ENCODE measurements around the gene CENPF.
"Not testable (repeated sequence)": the region's sequence is repeated elsewhere in the genome, so short reads cannot be mapped to it uniquely, and the experiment has no call there.

CENPF gene

DNA sequence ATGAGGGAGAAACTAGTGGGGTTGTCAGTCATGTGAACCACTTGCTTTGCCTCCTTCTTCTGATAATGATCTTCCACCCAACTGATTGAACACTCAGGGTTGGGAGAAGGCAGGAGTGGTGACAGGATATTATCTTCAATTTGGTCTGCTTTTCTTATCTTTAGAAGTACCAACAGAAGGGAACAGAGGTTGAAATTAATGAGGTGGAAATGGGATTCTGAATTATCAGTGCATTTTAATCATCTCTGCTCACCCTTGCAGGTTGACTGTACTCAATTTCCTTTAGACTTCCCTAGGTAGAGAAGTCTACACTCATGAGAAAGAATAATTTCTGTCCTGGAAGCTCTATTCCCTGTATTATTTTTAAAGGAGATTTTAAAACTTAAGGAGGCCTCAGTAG is 31.7 kb upstream of the CENPF start:
- Histone ChIP-seq H3K9ac (ENCODE audit: low read length) (no peak overlapping the region), H2BK15ac (replicated peaks; ENCODE audit: low read depth) (no peak overlapping the region), H3K27me3 (ENCODE audit: insufficient read depth, low read length, poor library complexity) (no peaks in the 10 kb centered on the region)

DNA sequence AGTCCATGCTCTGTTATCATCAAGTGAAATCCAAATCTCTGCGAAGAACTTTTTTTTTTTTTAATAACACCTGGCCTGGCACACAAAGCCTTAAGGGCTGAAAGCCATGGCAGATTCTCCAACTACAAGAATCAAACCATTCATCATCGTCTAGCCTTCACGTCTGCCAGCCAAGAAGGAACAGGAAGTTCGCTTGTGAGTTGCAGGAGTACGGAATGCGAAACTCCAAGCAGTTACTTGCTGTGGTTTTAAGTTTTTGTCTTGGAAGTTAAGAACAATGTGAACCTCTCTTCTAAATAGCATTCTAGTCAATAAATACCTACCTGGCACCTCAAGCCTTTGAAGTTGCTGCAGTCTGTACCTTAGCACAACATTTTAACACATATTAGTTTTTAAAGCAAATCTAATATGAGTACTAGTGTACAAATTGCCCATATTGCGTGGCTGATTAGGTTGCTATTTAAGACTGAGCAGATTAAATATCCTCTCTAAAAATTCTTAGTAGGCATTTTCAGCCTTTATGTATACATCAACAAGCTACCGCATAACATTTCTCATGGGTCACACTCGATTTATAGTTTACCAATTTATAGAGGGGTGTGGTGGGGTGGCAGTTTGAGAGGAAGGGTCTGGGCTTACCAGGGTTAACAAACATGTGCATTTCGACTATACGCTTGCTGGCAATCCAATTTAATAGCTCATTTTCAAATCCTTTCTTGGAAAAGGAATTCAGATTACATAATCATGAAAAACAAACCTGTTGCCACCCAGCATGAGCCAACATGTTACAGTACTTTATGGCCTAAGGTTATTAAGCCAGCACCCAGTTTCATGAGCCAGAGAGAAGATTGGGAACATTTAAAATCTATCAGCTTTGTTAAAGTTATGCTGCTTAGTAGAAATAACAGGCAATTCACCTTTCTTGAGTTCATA is 29.3 kb upstream of the CENPF start:
- no peaks in the 10 kb centered on the region for H3K27me3 ChIP-seq (ENCODE audit: insufficient read depth, low read length, poor library complexity)
- H3K4me3 ChIP-seq (ENCODE audit: low read length): no peak overlapping the region
- H3K4me2 ChIP-seq (ENCODE audit: low read length): no peak overlapping the region
- H2BK5ac ChIP-seq (ENCODE audit: low read length): no peak overlapping the region
- no peaks in the 10 kb centered on the region for H3K36me3 ChIP-seq (ENCODE audit: control insufficient read depth, insufficient read depth, low read length)
- peaks cover 3% of the 10 kb centered on the region for H3K4me1 ChIP-seq (ENCODE audit: control insufficient read depth, low read depth, low read length)
- no peak overlapping the region for H3K27ac ChIP-seq (ENCODE audit: low read depth, low read length)
- no peak overlapping the region for H4K8ac ChIP-seq (ENCODE audit: low read depth, low read length)
- WGBS (ENCODE audit: extremely low coverage, insufficient coverage, low lambda C conversion rate): no CpG with 5 or more reads among the region's 11 CpGs
- no peak overlapping the region for H2BK120ac ChIP-seq (ENCODE audit: low read depth, low read length)
- DNase-seq: no peak
- no peak overlapping the region for H3K18ac ChIP-seq (ENCODE audit: low read length)
- no peak overlapping the region for H4K5ac ChIP-seq (ENCODE audit: low read length)
- H3K9ac ChIP-seq (ENCODE audit: low read length): no peak overlapping the region
- H3K56ac ChIP-seq (ENCODE audit: low read length): no peak overlapping the region
- H3K79me2 ChIP-seq (ENCODE audit: control insufficient read depth, insufficient read depth, low read length): no peaks in the 10 kb centered on the region
- H2BK15ac ChIP-seq (replicated peaks; ENCODE audit: low read depth): no peak overlapping the region
- H3K23ac ChIP-seq (ENCODE audit: low read length): peak overlapping the region; percentile 37
- H3K79me1 ChIP-seq (ENCODE audit: low read length): no peaks in the 10 kb centered on the region
- no peak overlapping the region for H3K4ac ChIP-seq (ENCODE audit: low read depth, low read length)
- H2AK5ac ChIP-seq (ENCODE audit: low read length): no peak overlapping the region

More for the DNA sequence above, 31.7 kb upstream of the CENPF start:
- H3K4ac ChIP-seq (ENCODE audit: low read depth, low read length): no peak overlapping the region
- H3K79me2 ChIP-seq (ENCODE audit: control insufficient read depth, insufficient read depth, low read length): no peaks in the 10 kb centered on the region
- peaks cover 3% of the 10 kb centered on the region for H3K4me1 ChIP-seq (ENCODE audit: control insufficient read depth, low read depth, low read length)
- H4K5ac ChIP-seq (ENCODE audit: low read length): no peak overlapping the region
- no peak overlapping the region for H3K4me2 ChIP-seq (ENCODE audit: low read length)
- H3K56ac ChIP-seq (ENCODE audit: low read length): no peak overlapping the region
- no peaks in the 10 kb centered on the region for H3K79me1 ChIP-seq (ENCODE audit: low read length)
- no peak overlapping the region for H4K8ac ChIP-seq (ENCODE audit: low read depth, low read length)
- DNase-seq: peak; percentile 75
- H2BK5ac ChIP-seq (ENCODE audit: low read length): no peak overlapping the region
- H3K4me3 ChIP-seq (ENCODE audit: low read length): no peak overlapping the region
- no peak overlapping the region for H3K27ac ChIP-seq (ENCODE audit: low read depth, low read length)
- no peak overlapping the region for H2AK5ac ChIP-seq (ENCODE audit: low read length)
- no peaks in the 10 kb centered on the region for H3K36me3 ChIP-seq (ENCODE audit: control insufficient read depth, insufficient read depth, low read length)
- H3K18ac ChIP-seq (ENCODE audit: low read length): no peak overlapping the region
- H3K23ac ChIP-seq (ENCODE audit: low read length): no peak overlapping the region
- H2BK120ac ChIP-seq (ENCODE audit: low read depth, low read length): no peak overlapping the region

DNA sequence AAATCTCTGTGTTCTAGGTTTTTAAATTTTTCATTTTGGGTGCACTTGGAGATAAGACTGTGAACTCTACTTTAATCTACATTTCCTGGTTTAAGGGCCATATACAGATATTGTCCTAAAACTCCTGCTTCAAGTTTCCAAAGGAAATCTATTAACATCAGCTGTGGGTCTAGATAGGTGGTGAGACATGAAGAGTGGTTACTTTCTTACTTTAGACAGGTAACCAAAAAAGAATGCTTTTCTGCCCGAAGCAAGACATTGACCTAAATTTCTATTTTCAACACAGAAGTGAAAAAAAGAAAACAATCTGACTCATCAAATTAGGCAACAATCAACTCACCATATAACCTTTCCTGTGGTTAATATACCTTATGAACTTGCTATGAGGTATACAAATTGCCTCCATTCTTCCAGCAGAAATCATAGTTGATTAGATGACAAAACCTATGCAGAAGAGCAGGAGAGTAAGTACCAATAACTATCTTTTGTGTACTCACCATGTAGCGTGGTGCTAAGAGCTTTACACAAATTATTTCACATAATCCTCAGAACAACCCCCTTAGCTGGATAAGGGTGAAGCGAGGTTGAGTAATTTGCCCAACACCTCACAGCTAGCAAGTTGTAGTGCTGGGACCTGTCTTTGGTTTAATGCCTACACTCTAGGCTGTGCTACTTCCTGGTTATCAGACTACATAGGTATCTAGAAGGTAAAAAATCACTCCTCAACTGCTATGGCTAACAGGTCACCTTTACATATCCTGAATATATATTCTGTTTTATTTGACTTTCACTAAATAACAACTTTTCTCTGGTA is 28.2 kb upstream of the CENPF start:
- Histone ChIP-seq H3K56ac (ENCODE audit: low read length) (no peak overlapping the region), H3K4me1 (ENCODE audit: control insufficient read depth, low read depth, low read length) (peaks cover 3% of the 10 kb centered on the region), H2BK120ac (ENCODE audit: low read depth, low read length) (no peak overlapping the region), H3K18ac (ENCODE audit: low read length) (no peak overlapping the region), H3K27ac (ENCODE audit: low read depth, low read length) (no peak overlapping the region), H3K36me3 (ENCODE audit: control insufficient read depth, insufficient read depth, low read length) (no peaks in the 10 kb centered on the region), H3K9ac (ENCODE audit: low read length) (no peak overlapping the region), H3K23ac (ENCODE audit: low read length) (no peak overlapping the region), H3K4ac (ENCODE audit: low read depth, low read length) (no peak overlapping the region), H3K27me3 (ENCODE audit: insufficient read depth, low read length, poor library complexity) (no peaks in the 10 kb centered on the region), H2BK15ac (replicated peaks; ENCODE audit: low read depth) (no peak overlapping the region), H3K4me2 (ENCODE audit: low read length) (no peak overlapping the region), H3K79me2 (ENCODE audit: control insufficient read depth, insufficient read depth, low read length) (no peaks in the 10 kb centered on the region), H3K79me1 (ENCODE audit: low read length) (no peaks in the 10 kb centered on the region), H4K8ac (ENCODE audit: low read depth, low read length) (no peak overlapping the region), H2AK5ac (ENCODE audit: low read length) (no peak overlapping the region), H3K4me3 (ENCODE audit: low read length) (no peak overlapping the region), H2BK5ac (ENCODE audit: low read length) (no peak overlapping the region), H4K5ac (ENCODE audit: low read length) (no peak overlapping the region)
- WGBS (ENCODE audit: extremely low coverage, insufficient coverage, low lambda C conversion rate): no CpG with 5 or more reads among the region's 3 CpGs
- DNase-seq: no peak

DNA sequence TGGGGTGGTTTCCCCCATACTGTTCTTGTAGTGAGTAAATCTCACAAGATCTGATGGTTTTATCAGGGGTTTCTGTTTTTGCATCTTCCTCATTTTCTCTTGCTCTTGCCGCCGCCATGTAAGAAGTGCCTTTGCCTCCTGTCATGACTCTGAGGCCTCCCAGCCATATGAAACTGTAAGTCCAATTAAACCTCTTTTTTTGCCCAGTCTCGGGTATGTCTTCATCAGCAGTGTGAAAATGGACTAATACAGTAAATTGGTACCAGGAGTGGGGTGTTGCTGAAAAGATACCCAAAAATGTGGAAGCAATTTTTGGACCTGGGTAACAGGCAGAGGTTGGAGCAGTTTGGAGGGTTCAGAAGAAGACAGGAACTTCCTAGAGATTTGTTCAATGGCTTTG is 26.9 kb upstream of the CENPF start:
- not testable (repeated sequence) for H3K9ac ChIP-seq (ENCODE audit: low read length); H3K23ac ChIP-seq (ENCODE audit: low read length); H4K8ac ChIP-seq (ENCODE audit: low read depth, low read length); H3K4me2 ChIP-seq (ENCODE audit: low read length); H3K79me1 ChIP-seq (ENCODE audit: low read length); H2BK15ac ChIP-seq (replicated peaks; ENCODE audit: low read depth); H3K27ac ChIP-seq (ENCODE audit: low read depth, low read length); H3K36me3 ChIP-seq (ENCODE audit: control insufficient read depth, insufficient read depth, low read length); H3K4ac ChIP-seq (ENCODE audit: low read depth, low read length); H3K56ac ChIP-seq (ENCODE audit: low read length); H3K4me3 ChIP-seq (ENCODE audit: low read length); H2AK5ac ChIP-seq (ENCODE audit: low read length); H3K79me2 ChIP-seq (ENCODE audit: control insufficient read depth, insufficient read depth, low read length); H4K5ac ChIP-seq (ENCODE audit: low read length); H3K27me3 ChIP-seq (ENCODE audit: insufficient read depth, low read length, poor library complexity); H2BK5ac ChIP-seq (ENCODE audit: low read length); H3K18ac ChIP-seq (ENCODE audit: low read length); DNase-seq; H3K4me1 ChIP-seq (ENCODE audit: control insufficient read depth, low read depth, low read length); H2BK120ac ChIP-seq (ENCODE audit: low read depth, low read length)
- no CpG with 5 or more reads among the region's 3 CpGs for WGBS (ENCODE audit: extremely low coverage, insufficient coverage, low lambda C conversion rate)

DNA sequence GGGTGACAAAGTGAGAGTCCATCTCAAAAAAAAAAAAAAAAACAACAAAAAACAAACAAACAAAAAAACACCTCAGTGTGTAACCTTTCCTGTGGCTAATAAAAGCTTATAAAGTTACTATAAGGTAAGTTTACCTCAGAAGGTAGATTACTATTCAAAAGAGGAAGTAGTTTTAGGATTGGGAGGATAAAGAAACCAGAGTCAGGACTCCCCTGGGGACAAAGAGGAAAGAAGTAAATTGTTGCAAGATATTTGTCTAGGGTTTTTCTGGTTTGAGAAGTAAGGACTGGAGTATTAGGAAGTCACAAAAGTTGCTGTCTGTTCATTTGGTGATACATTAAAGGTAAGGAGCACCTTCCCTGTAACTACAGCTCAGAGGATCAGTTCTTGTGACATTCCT is 23.8 kb upstream of the CENPF start:
- no peaks in the 10 kb centered on the region for H3K79me1 ChIP-seq (ENCODE audit: low read length)
- no peak overlapping the region for H3K4me3 ChIP-seq (ENCODE audit: low read length)
- H3K18ac ChIP-seq (ENCODE audit: low read length): no peak overlapping the region
- H3K79me2 ChIP-seq (ENCODE audit: control insufficient read depth, insufficient read depth, low read length): no peaks in the 10 kb centered on the region
- no peak overlapping the region for H3K56ac ChIP-seq (ENCODE audit: low read length)
- no peak overlapping the region for H2AK5ac ChIP-seq (ENCODE audit: low read length)
- H4K5ac ChIP-seq (ENCODE audit: low read length): no peak overlapping the region
- no peaks in the 10 kb centered on the region for H3K36me3 ChIP-seq (ENCODE audit: control insufficient read depth, insufficient read depth, low read length)
- H3K27ac ChIP-seq (ENCODE audit: low read depth, low read length): no peak overlapping the region
- H3K27me3 ChIP-seq (ENCODE audit: insufficient read depth, low read length, poor library complexity): no peaks in the 10 kb centered on the region
- no peak overlapping the region for H3K4ac ChIP-seq (ENCODE audit: low read depth, low read length)
- H3K4me2 ChIP-seq (ENCODE audit: low read length): no peak overlapping the region
- H3K9ac ChIP-seq (ENCODE audit: low read length): no peak overlapping the region
- peaks cover 8% of the 10 kb centered on the region for H3K4me1 ChIP-seq (ENCODE audit: control insufficient read depth, low read depth, low read length)
- no peak overlapping the region for H4K8ac ChIP-seq (ENCODE audit: low read depth, low read length)
- H3K23ac ChIP-seq (ENCODE audit: low read length): no peak overlapping the region
- no peak overlapping the region for H2BK15ac ChIP-seq (replicated peaks; ENCODE audit: low read depth)
- no peak for DNase-seq
- H2BK120ac ChIP-seq (ENCODE audit: low read depth, low read length): no peak overlapping the region
- no peak overlapping the region for H2BK5ac ChIP-seq (ENCODE audit: low read length)
